K562 treated with DMSO at 1 percent for 4 hours (cell line): ENCODE data around the gene POPDC2. TPM values are rescaled to one million over a fixed set of nuclear protein-coding genes. Genes with fewer than 3 reads are reported as not detected.

Experiments used
- total RNA-seq: library from RNA; unstranded; fragments of 300-600 nt; gene quantifications from 2 replicates; pipeline ENCODE4 v1.2.3, GENCODE V29; 2022; ENCODE audit not compliant: insufficient read depth

Gene POPDC2
- 0.73 TPM in 1 of 2 replicates, not detected in the other for total RNA-seq

GRCh38 chr3:119660474-119661440 is at the start of gene POPDC2:
TSS of gene POPDC2 (minus strand) at chr3:119660589. CDS start at chr3:119660423, 166 bp downstream.

GRCh38 chr3:119702530-119703527 is 42.4 kb upstream of the POPDC2 start, which contains the start of gene CFAP91:
TSS of gene CFAP91 (plus strand) at chr3:119703022. CDS start at chr3:119703099, 77 bp downstream.

GRCh38 chr3:119676771-119677640 is 16.6 kb upstream of the POPDC2 start, which contains the start of gene COX17:
TSS of gene COX17 (minus strand) at chr3:119677406. CDS start at chr3:119677310, 96 bp downstream.

GRCh38 chr3:119597548-119598288 is 62.7 kb downstream of the POPDC2 start, which contains the start of gene PLA1A:
TSS of gene PLA1A (plus strand) at chr3:119597885. CDS start at chr3:119597914, 29 bp downstream.

Other genes with a start within 250 kb of the POPDC2 start
- 18.0 and 19.0 TPM in 2 replicates for gene TMEM39A, start 197.0 kb downstream of the POPDC2 start, total RNA-seq
- 5.8 and 6.4 TPM in 2 replicates for gene POGLUT1, start 191.6 kb downstream of the POPDC2 start, total RNA-seq
- gene TIMMDC1, start 162.0 kb downstream of the POPDC2 start, total RNA-seq = 50.2 and 55.5 TPM in 2 replicates
- 22.6 TPM in 2 replicates for gene CD80, start 101.0 kb downstream of the POPDC2 start, total RNA-seq
- gene ADPRH, start 81.1 kb downstream of the POPDC2 start, total RNA-seq = 2.6 and 2.8 TPM in 2 replicates
- gene PLA1A, start 62.7 kb downstream of the POPDC2 start, total RNA-seq = not detected in 2 replicates
- 41.7 and 51.3 TPM in 2 replicates for gene COX17, start 16.8 kb upstream of the POPDC2 start, total RNA-seq
- gene CFAP91, start 42.4 kb upstream of the POPDC2 start, total RNA-seq = not detected in 2 replicates
- gene NR1I2, start 121.5 kb upstream of the POPDC2 start, total RNA-seq = not detected in 2 replicates